BE2C (cell line): Measurements from ENCODE around the gene EXOC4.
A peak's percentile ranks its signal among the peaks of the same experiment; 100 is the strongest.

Experiments used
- DNase-seq: peaks from one replicate; pipeline ENCODE4 v3.0.0-alpha.2; 2020
- H3K27me3 ChIP-seq: fragments of 250-450 bp; sonication (Bioruptor Pico); 2 replicates; pipeline ENCODE4 v1.5.1; 2020; ENCODE audit warnings: mild to moderate bottlenecking
- H3K36me3 ChIP-seq: fragments of 250-450 bp; sonication (Bioruptor Pico); 2 replicates; pipeline ENCODE4 v1.5.1; 2020; ENCODE audit warnings: mild to moderate bottlenecking
- H3K4me1 ChIP-seq: fragments of 250-450 bp; sonication (Bioruptor Pico); 2 replicates; pipeline ENCODE4 v1.5.1; 2020
- H3K4me3 ChIP-seq: 2 replicates; pipeline ENCODE4 v1.5.1; 2011; ENCODE audit warnings: low read depth, low read length
- H3K9me3 ChIP-seq: fragments of 250-450 bp; sonication (Bioruptor Pico); 2 replicates; pipeline ENCODE4 v1.5.1; 2020
- TF ChIP-seq, protein P1 (sequence below): IDR thresholded peaks from 2 replicates; pipeline ENCODE4 v1.5.1; 2012; ENCODE audit warnings: mild to moderate bottlenecking, low read depth, low read length

Gene EXOC4

DNA sequence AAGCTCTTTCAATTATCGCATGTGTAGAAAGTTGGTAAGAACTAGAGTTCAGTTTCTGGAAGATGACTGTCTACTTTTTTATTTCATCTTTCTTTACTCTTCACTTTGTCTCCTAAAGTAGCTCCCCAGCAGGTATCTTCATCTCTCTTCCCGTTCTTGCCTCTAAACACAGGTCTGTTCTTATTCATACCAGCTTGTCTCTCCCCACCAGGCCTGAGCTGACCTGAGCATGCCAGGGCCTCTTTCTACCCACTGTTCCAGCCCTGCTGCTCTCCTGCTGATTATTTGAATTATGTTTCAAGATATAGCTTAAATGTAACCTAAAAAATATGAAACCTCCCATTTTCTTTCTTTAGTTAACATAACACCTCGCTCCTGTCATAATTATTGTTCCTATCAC, 488.2 kb downstream of the EXOC4 start:
- DNase-seq = no peak
- Histone ChIP-seq H3K36me3 (no peaks in the 10 kb centered on the region), H3K4me3 (no peak overlapping the region), H3K9me3 (no peaks in the 10 kb centered on the region), H3K4me1 (peaks cover 38% of the 10 kb centered on the region), H3K27me3 (no peaks in the 10 kb centered on the region)
- TF ChIP-seq, protein P1, sequence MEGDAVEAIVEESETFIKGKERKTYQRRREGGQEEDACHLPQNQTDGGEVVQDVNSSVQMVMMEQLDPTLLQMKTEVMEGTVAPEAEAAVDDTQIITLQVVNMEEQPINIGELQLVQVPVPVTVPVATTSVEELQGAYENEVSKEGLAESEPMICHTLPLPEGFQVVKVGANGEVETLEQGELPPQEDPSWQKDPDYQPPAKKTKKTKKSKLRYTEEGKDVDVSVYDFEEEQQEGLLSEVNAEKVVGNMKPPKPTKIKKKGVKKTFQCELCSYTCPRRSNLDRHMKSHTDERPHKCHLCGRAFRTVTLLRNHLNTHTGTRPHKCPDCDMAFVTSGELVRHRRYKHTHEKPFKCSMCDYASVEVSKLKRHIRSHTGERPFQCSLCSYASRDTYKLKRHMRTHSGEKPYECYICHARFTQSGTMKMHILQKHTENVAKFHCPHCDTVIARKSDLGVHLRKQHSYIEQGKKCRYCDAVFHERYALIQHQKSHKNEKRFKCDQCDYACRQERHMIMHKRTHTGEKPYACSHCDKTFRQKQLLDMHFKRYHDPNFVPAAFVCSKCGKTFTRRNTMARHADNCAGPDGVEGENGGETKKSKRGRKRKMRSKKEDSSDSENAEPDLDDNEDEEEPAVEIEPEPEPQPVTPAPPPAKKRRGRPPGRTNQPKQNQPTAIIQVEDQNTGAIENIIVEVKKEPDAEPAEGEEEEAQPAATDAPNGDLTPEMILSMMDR = no peak

DNA sequence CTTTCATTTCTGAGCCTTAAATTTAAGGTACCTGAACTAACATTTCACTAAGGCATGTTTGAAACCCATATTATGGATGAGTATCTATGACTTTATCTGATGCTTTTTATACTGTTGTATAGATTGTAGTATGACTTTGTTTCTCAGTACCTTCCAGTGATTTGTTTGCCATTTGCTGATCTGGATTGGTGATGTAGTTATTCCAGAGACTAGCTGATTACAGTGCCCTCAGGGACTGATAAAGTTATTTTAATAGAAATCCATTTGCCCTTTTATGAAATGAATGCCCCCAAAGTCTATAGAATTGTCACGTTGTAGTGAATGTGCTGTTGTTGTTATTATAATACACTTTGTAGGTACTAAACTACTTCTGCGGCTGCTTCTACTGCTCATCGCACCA, 488.8 kb downstream of the EXOC4 start:
- no peak overlapping the region for H3K4me3 ChIP-seq
- H3K9me3 ChIP-seq = no peaks in the 10 kb centered on the region
- TF ChIP-seq, protein P1 = no peak
- H3K4me1 ChIP-seq = peaks cover 42% of the 10 kb centered on the region
- no peaks in the 10 kb centered on the region for H3K36me3 ChIP-seq
- H3K27me3 ChIP-seq = no peaks in the 10 kb centered on the region
- no peak for DNase-seq

DNA sequence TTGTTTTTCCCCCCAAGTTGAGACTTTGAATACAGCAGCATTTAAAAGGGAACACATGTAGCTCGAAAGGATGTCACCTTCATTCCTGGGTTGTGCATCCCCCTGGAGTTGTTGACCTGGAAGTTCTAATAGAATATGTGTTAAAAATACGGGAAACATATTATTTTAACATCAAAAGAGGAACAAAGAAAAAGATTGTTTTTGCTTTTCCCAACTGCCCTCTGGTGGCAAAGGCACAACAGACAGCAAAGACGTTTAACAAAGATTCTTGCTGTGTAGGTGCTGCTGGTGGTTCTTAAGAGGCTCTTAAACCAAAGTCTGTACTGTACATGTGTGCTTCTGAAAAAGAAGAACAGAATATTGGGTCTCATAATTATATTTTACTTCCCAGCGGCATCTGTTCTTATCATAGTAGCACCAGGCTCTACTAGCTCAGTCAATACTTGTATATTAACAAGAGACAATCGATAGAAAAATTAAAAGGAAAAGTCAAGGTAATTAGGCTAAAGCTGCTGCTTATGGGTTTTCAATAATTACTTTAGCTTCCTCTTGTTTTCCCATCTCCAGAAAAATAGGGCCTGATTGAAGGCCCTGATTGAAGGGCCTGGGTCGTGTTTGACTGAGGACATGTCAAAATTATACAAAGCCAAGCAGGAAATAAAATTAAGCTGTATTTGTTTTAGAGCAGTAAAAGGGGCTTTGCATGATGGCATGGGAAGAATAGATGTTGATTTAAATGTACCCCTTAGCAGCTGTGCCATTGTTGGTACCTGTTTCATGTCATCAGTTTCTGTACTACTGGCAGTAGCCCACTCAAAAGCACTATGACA, 490.0 kb downstream of the EXOC4 start:
- H3K9me3 ChIP-seq = no peaks in the 10 kb centered on the region
- TF ChIP-seq, protein P1 = peak; percentile 87
- no peaks in the 10 kb centered on the region for H3K36me3 ChIP-seq
- DNase-seq = peak; percentile 64
- H3K27me3 ChIP-seq = no peaks in the 10 kb centered on the region
- peak overlapping the region; percentile 26 for H3K4me3 ChIP-seq
- peaks cover 47% of the 10 kb centered on the region for H3K4me1 ChIP-seq

DNA sequence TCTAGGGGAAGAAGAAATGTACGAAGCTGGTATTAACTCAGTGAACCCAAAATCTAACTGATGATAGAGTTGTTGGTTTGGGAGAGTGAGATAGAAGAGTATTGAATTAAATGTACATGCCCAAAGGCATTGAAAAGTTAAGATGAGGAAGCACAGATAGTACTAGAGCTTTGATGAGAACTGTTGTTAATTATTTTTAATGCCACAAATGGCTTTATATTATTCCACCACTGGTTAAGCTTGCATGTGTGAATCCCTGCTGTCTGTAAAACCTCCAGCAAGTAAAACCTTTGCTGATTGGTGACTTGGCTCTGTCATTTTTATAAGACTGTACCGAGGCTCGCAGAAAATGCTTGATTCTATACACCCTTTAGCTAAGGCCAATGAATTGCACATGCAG, 491.6 kb downstream of the EXOC4 start:
- no peak for DNase-seq
- TF ChIP-seq, protein P1 = no peak
- no peaks in the 10 kb centered on the region for H3K36me3 ChIP-seq
- H3K4me3 ChIP-seq = no peak overlapping the region
- no peaks in the 10 kb centered on the region for H3K27me3 ChIP-seq
- no peaks in the 10 kb centered on the region for H3K9me3 ChIP-seq
- H3K4me1 ChIP-seq = peaks cover 57% of the 10 kb centered on the region

DNA sequence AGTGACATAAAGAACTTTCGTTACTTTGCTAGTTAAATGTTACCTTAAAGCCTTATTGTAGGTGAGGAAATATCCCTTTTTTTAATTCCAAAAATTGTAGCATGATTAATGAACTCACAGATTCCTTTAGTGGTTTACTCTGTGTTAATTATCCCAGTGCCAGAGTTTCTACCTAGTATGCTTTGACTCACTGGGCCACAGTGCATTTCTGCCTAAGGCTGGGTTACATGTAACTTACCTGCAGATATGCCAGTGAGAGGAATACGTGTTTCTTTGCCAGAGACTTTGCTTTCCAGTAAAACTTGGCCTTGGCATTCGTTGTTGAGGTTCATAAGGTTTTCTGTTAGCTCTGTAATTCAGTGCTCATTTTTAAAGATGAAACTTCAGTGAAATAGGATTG, 493.4 kb downstream of the EXOC4 start:
- Histone ChIP-seq H3K36me3 (no peaks in the 10 kb centered on the region), H3K4me1 (peaks cover 60% of the 10 kb centered on the region), H3K4me3 (no peak overlapping the region), H3K27me3 (no peaks in the 10 kb centered on the region), H3K9me3 (no peaks in the 10 kb centered on the region)
- TF ChIP-seq, protein P1 = no peak
- no peak for DNase-seq

DNA sequence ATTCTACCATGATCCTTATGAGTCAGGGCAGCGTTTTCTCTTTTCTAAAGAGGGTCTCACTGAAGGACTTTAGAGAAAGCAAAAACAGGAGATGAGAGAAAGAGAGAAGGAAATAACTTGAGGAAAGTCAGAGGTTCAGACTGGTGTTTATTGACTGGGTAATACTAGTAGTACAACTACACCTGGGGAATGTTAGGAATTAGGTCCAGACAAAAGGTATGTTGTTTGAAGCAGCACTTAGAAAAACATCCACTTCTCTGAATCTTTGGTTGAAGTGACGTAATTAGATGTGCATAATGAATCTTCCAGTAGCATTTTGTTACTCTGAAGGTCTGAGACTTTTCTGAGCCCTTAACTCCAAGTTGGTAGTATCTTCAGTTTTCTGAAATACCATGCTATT, 494.0 kb downstream of the EXOC4 start:
- Histone ChIP-seq H3K4me3 (no peak overlapping the region), H3K9me3 (no peaks in the 10 kb centered on the region), H3K4me1 (peaks cover 56% of the 10 kb centered on the region), H3K27me3 (no peaks in the 10 kb centered on the region), H3K36me3 (no peaks in the 10 kb centered on the region)
- TF ChIP-seq, protein P1 = no peak
- no peak for DNase-seq
